Lung microvascular endothelial cell (primary cell): ENCODE data around the gene ABL2. TPM values are rescaled to one million over a fixed set of nuclear protein-coding genes. Genes with fewer than 3 reads are reported as not detected.

Experiments used
- DNase-seq, 2 donors: peaks; one replicate each; pipeline versions ENCODE4 v3.0.0 to v3.0.0-alpha.2; 2010; ENCODE audit warnings: low read depth in 2 of 2
- total RNA-seq: library from RNA; depleted of rRNA; stranded (reverse); fragments of >200 nt; gene quantifications from 2 replicates; pipeline ENCODE4 v1.2.1, GENCODE V29; 2014

ABL2 gene
- total RNA-seq, 1 donor from 2014 or later: 50.6 TPM

- no peak for DNase-seq
Observed at GRCh38 chr1:179058487-179059483, 170.7 kb downstream of the ABL2 start.

GRCh38 chr1:179055937-179056336, 173.5 kb downstream of the ABL2 start:
- no peak for DNase-seq

- DNase-seq: no peak
Observed at GRCh38 chr1:179053486-179053885, 176.0 kb downstream of the ABL2 start.

- no peak for DNase-seq
Observed at GRCh38 chr1:179052776-179053175, 176.7 kb downstream of the ABL2 start.

Other genes starting within 250 kb of the ABL2 start
- gene FAM20B, start 203.8 kb downstream of the ABL2 start, total RNA-seq: 19.2 and 25.6 TPM in 2 replicates
- gene TOR3A, start 147.6 kb downstream of the ABL2 start, total RNA-seq: 24.8 and 31.5 TPM in 2 replicates
- gene SOAT1, start 64.1 kb upstream of the ABL2 start, total RNA-seq: 10.7 and 14.5 TPM in 2 replicates
- gene AXDND1, start 136.3 kb upstream of the ABL2 start, total RNA-seq: under 0.01 TPM in 1 of 2 replicates, not detected in the other